ENCODE data around the gene SYNDIG1.

DNA sequence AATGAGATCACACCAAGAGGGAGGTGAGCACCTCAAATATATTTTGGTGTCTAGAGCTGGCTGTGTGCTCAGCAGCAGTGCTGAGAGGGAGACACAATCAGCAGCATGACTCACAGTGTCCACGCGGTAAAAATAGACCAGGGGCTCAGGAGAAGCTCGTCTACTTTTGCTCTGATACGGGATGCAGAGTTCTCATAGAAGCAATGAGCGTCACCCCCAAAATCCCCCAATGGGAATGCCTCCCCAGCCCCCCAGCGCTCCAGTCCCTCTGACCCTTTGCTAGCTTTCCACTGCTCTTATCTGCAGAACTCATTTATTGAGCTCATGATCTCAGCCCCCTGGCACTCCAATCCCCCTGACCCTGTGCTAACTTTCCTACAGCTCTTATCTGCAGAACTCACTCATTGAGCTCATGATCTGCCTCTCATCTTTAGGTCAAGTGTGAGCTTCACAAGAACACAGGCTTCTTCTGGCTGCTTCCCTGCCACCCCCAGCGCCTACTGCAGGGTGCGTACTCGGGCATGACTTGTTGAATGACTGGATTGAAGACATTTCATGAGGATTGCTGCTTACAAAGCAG is 34.0 kb downstream of the SYNDIG1 start:
- TF ChIP-seq EZH2 (IDR thresholded peaks at IDR 0.05; ENCODE audit: borderline replicate concordance, insufficient read depth, low read depth, low read length, poor library complexity, severe bottlenecking): no peak
- TF ChIP-seq, protein P1, sequence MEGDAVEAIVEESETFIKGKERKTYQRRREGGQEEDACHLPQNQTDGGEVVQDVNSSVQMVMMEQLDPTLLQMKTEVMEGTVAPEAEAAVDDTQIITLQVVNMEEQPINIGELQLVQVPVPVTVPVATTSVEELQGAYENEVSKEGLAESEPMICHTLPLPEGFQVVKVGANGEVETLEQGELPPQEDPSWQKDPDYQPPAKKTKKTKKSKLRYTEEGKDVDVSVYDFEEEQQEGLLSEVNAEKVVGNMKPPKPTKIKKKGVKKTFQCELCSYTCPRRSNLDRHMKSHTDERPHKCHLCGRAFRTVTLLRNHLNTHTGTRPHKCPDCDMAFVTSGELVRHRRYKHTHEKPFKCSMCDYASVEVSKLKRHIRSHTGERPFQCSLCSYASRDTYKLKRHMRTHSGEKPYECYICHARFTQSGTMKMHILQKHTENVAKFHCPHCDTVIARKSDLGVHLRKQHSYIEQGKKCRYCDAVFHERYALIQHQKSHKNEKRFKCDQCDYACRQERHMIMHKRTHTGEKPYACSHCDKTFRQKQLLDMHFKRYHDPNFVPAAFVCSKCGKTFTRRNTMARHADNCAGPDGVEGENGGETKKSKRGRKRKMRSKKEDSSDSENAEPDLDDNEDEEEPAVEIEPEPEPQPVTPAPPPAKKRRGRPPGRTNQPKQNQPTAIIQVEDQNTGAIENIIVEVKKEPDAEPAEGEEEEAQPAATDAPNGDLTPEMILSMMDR (IDR thresholded peaks at IDR 0.05): no peak
